ENCODE data around the gene ANKS1B. TPM values are rescaled to one million over a fixed set of nuclear protein-coding genes. Genes with fewer than 3 reads are reported as not detected.

The ANKS1B gene
- total RNA-seq, 1 experiment from 2014 or later, result 0.54 TPM

GRCh38 chr12:99121546-99121945 lies 863.2 kb downstream of the ANKS1B start:
- CTCF ChIA-PET, result no interaction called here
- no peak overlapping the region for H3K4me3 ChIP-seq (replicated peaks in 1 of 2; ENCODE audit: low read depth in 1 of 2, low read length in 2 of 2)
- H3K9me3 ChIP-seq (ENCODE audit: control insufficient read depth in 1 of 2, insufficient read depth in 1 of 2, low read depth in 1 of 2, low read length in 2 of 2), result no peaks in the 10 kb centered on the region
- no peak overlapping the region for H3K27ac ChIP-seq (ENCODE audit: low read depth, low read length)
- no peaks in the 10 kb centered on the region for H3K79me2 ChIP-seq (ENCODE audit: insufficient read depth, low read length)
- no peak overlapping the region for H2AFZ ChIP-seq (ENCODE audit: low read depth, low read length, poor library complexity, severe bottlenecking)
- no peaks in the 10 kb centered on the region for H3K9me2 ChIP-seq (ENCODE audit: insufficient read depth)
- peaks cover 27% of the 10 kb centered on the region for H3K27me3 ChIP-seq (ENCODE audit: insufficient read depth, low read length)
- H3K9ac ChIP-seq (ENCODE audit: low read length), result no peak overlapping the region
- H3K4me2 ChIP-seq (ENCODE audit: low read length), result no peak overlapping the region
- no peaks in the 10 kb centered on the region for H4K20me1 ChIP-seq (ENCODE audit: insufficient read depth)
- BruUV-seq (replicated peaks), result no TSS peak
- no peak for TF ChIP-seq YY1 (IDR thresholded peaks at IDR 0.05; ENCODE audit: extremely low read depth, insufficient replicate concordance, low read depth, low read length)
- TF ChIP-seq SIN3A (IDR thresholded peaks at IDR 0.05; ENCODE audit: low read depth), result no peak
- TF ChIP-seq ZFX (IDR thresholded peaks at IDR 0.05), result no peak
- no peak for TF ChIP-seq CEBPB (IDR thresholded peaks at IDR 0.05; ENCODE audit: low read depth)
- no peak for TF ChIP-seq CBX3 (IDR thresholded peaks at IDR 0.05; ENCODE audit: low read depth)
- no peak for TF ChIP-seq POLR2A (IDR thresholded peaks at IDR 0.05; ENCODE audit: borderline replicate concordance, extremely low read depth, insufficient read depth, insufficient read length)
- no peak for TF ChIP-seq ZNF274 (IDR thresholded peaks at IDR 0.05; ENCODE audit: low read depth, low read length)
- TF ChIP-seq ELF1 (IDR thresholded peaks at IDR 0.05; ENCODE audit: borderline replicate concordance, low read depth), result no peak
- no peak for TF ChIP-seq POLR2AphosphoS5 (IDR thresholded peaks at IDR 0.05; ENCODE audit: low read depth, low read length)
- TF ChIP-seq TCF7L2 (IDR thresholded peaks at IDR 0.05; ENCODE audit: borderline replicate concordance, extremely low read depth, insufficient read depth, insufficient read length), result no peak
- TF ChIP-seq FOSL1 (IDR thresholded peaks at IDR 0.05; ENCODE audit: low read depth), result no peak
- no peak for TF ChIP-seq RAD21 (IDR thresholded peaks at IDR 0.05; ENCODE audit: low read depth)
- TF ChIP-seq JUND (IDR thresholded peaks at IDR 0.05), result no peak
- no peak for TF ChIP-seq ATF3 (IDR thresholded peaks at IDR 0.05)
- no peak for TF ChIP-seq EZH2 (IDR thresholded peaks at IDR 0.05)
- TF ChIP-seq EGR1 (IDR thresholded peaks at IDR 0.05; ENCODE audit: low read depth), result no peak
- TF ChIP-seq MAX (IDR thresholded peaks at IDR 0.05), result no peak
- TF ChIP-seq REST (IDR thresholded peaks at IDR 0.05; ENCODE audit: low read depth), result no peak
- intact Hi-C loops (cut with micrococcal nuclease), result no loop called here
- no peak for DNase-seq (ENCODE audit: low read depth, low spot score)
- ATAC-seq, result no peak
- no peaks in the 10 kb centered on the region for H3K4me1 ChIP-seq (ENCODE audit: control insufficient read depth in 1 of 2, insufficient read depth in 2 of 2, low read length in 2 of 2)
- RAD21 ChIA-PET (ENCODE audit: low non-redundant PET in 1 of 2, low total read pairs in 2 of 2, uncharacterized antibody in 2 of 2, unreplicated experiment in 2 of 2), result no interaction called here
- H3K36me3 ChIP-seq (ENCODE audit: control insufficient read depth in 1 of 2, insufficient read depth in 2 of 2, low read length in 2 of 2), result no peaks in the 10 kb centered on the region
- POLR2A ChIA-PET, result no interaction called here

Measured in HCT116 (cell line).